ENCODE results near the gene KLHL2.
"Not testable (repeated sequence)": the region's sequence is repeated elsewhere in the genome, so short reads cannot be mapped to it uniquely, and the experiment has no call there.

KLHL2 gene

DNA sequence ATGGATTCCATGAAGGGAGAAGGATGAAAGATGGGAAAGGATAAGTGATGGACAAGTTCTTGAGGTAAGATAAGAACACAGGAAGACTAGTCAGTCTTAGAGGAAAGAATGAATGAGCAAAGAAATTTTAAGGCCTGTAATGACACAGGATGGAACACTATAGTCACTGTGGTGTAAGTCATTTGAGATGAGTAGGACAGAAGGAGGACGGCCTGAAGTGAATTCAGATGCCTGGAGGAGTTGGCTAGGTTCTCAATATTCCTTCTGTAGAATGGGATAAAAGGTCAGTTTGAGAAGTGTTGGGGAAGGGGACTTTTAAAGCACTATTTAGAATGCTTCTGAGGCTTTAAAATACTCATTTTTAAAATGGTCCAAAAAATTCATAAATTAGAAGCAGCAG lies 124.0 kb downstream of the KLHL2 start:
- peak; percentile 28 for DNase-seq

GRCh38 chr4:165331823-165332222 lies 124.5 kb downstream of the KLHL2 start:
- DNase-seq: no peak

- no peak for DNase-seq
These were observed 125.1 kb downstream of the KLHL2 start for GRCh38 chr4:165332502-165332901.

DNA sequence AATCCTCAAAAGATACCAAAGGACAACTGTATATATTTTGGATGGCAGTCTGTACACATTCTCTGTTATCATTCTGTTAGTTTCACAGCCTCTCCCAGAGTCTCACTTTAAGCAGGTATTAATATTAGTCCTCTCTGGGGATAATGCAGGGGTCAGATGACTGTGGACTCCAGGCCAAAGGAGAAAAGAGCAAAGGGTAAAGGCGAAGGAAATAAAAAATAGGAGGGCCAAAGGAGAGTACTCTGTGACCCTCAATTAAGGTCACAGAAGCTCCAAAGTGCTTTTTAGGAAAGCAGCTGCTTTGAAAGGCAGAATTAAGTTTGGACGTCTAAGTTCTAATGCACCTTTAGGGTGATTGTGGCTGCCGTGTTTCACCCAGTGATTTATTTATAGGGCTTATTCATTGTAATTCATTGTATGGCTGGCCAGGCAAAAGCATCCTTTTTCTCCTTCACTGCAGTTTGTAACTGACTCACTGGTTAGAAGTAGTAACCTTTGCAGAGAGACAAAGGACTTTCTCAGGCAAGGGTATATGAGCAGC lies 127.9 kb downstream of the KLHL2 start:
- no peak for DNase-seq

DNA sequence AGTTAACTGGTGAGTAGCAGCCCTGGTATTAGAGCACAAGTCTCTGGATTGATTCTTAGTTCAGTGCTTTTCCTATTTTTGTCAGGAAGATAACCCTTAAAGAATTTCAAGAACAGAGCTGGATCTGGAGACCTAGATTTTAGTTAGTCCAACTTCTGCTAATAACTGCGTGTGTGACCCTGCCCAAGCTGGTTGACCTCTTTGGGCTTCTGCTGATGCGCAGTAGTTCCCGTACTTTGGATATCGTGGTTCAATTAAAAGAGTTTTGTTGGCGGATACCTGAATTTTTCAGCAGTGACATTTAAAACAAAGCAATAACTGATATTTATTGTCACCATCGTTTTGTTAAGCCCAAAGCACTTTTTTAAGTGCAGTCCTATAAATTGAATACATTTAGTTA lies 129.4 kb downstream of the KLHL2 start:
- no peak for DNase-seq

DNA sequence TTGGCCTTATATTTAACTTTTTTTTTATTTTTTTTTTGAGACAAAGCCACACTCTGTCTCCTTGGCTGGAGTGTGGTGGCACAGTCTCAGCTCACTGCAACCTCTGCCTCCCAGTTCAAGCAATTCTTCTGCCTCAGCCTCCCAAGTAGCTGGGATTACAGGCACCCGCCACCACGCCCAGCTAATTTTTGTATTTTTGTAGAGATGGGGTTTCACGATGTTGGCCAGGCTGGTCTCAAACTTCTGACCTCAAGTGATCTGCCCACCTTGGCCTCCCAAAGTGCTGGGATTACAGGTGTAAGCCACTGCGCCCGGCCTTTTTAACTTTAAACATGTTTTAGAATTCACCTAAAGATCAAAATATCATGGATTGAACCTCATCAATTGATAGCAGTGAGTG lies 135.0 kb downstream of the KLHL2 start:
- not testable (repeated sequence) for DNase-seq

DNA sequence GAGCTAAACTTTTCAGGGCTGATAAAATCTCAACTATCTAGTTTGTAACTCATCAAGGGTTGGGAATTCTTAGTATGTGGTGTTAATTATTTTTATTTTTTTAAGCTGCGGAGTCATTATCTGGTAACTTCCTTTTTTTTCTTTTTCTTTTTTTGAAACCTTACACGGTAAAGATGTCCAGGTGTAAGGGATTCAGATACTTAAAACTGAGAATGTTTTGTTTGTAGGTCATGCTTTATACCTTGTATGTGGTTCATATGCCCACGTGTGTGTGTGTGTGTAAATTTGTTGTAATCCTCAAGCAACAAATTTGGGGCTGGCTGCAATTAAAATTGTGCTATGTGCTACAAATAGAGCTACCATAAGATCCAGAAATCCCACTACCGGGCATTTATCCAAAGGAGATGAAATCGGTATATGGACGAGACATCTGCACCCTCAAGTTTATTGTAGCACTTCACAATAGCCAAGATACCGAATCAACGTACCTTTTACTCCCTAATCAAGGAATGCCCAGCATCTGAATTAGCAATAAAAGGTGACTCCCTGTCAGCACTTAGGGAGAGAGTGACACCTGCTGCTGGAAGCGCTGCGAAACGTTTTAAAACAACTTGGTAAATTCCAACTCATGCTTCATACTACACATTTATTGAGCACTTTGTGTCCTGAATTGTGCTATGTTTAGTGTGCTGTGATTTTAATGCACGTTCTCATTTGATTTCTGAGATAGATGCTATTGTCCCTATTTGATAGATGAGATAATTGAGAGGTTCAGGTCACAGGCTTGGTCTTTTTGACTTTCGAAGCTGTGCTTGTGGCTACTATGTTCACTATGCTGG lies 136.2 kb downstream of the KLHL2 start:
- DNase-seq: peak; percentile 28

DNA sequence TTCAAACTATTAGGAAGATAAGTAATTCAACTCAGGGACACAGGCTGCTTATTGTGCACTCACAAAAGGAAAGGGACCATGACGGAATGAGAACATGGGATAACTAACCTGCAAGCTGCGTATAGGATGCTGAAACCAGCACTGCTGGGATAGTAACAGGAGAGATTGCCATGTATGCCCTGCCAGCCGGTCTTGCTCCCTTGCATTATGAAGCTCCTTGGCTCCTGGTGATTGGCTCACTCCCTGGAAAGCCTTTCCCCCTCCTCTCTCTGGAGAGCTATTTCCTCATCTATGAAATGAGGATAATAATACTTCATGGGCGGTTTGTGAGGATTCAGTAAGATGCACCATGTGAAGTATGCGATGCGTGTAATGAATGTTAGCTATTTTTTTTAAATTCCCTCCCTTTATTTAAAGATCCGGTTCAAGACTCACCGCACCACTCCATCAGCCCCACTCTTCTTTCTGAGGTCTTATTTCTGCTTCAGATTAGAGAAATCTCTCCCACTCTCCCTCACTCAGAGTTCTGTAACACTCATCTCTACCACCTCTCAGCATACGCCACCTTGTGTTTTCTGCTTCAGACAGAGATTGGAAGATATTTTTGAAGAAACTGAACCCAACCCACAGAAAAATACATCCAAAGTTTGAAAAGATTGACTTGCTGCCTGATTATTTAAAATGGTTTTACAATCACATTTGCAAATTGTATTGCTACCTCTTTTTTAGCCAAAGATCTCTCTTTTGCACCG lies 138.5 kb downstream of the KLHL2 start:
- no peak for DNase-seq

DNA sequence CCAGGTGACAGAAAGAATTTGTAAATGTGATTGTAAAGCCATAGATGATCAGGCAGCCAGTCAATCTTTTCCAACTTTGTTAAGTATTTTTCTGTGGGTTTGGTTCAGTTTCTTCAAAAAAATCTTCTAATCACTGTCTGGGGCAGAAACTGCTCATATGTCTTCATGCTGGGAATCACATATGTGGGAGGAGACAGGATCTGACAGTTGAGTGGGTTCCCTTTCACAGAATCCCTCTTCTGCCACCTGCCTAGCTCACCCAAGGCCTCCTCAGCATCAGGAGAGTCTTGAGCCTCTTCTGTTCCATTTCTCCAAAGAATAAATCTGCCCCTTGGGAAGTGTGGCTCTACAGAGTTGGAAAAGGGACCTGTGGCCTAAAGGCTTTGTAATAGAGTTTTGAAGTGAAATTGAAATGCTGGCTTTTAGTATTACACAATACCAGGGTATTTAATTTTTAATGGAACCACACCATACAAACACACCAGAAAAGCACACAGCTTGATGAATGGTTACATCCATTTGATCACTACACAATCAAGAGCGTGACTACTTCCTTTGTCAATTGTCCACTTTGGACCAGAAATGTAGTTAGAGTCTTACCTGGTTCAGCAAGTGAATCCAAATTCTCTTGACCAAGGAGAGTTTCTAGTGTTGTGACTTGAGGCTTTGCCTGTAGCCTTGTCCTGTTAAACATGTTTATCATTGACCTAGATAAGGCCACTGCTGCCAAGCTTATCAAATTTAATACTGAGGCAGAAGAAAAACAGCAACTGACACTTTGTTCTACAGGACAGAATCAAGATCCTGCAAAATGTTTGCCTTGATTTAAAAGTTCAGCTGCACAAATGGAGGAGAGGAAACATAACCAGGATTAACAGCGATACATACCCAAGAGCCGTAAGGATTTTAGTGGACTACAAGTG lies 140.5 kb downstream of the KLHL2 start:
- DNase-seq: no peak

GRCh38 chr4:165351359-165352130 lies 144.2 kb downstream of the KLHL2 start:
- DNase-seq: no peak

GRCh38 chr4:165355900-165356300 lies 148.5 kb downstream of the KLHL2 start:
- peak; percentile 52 for DNase-seq

DNA sequence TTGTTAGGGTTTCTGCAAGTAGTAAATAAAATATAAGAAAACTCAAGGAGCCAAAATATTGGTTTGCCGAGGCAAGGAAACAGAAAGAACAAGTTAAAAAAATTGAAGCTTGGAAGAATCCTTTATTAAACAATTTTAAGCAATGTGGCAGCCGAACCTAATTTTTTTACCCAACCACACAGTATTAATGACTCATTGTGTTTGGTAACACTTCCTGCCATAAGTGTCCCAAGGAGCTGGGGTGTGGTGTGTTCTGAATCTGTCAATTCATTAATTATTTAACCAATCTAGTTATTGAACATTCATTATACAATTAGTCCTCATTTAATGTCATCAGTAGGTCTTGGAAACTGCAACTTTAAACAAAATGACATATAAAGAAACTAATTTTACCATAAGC lies 152.1 kb downstream of the KLHL2 start:
- DNase-seq: peak; percentile 63

GRCh38 chr4:165360041-165360695 lies 152.8 kb downstream of the KLHL2 start:
- DNase-seq: peak; percentile 69

GRCh38 chr4:165360985-165361670 lies 153.8 kb downstream of the KLHL2 start:
- DNase-seq: no peak

- DNase-seq: no peak
These were observed 154.4 kb downstream of the KLHL2 start for GRCh38 chr4:165361810-165362209.

DNA sequence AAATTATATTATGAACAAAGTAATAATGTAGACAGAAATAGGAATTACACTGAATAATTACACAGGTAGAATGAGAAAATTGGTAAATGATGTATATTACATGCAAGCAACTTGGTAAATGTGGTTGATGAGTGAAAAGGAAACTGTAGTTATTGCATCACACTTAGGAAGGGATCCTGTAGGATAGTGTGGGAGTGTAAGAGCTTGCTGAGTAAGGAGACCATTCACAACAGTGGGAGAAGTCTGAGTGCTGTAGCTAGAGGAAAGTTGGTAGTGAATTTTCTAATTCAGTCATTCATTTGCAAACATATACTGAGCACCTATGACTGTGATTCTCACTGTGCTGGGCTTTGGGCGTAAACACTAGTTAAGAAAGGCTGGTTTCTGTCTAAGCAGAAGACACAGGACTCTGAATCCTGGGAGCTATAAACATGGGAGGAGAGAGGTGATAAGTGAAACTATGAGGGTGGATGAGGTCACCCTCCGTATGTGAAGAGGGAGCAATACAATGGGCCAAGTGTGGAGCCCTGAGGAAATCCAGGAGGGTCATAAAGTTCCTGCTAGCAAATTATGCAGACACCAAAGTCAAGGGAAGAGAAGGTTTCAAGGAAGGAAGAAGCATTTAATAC lies 157.2 kb downstream of the KLHL2 start:
- DNase-seq: peak; percentile 30

GRCh38 chr4:165367040-165367439 lies 159.7 kb downstream of the KLHL2 start:
- DNase-seq: no peak

- no peak for DNase-seq
These were observed 160.8 kb downstream of the KLHL2 start for GRCh38 chr4:165368114-165368513.

- DNase-seq: no peak
These were observed 161.2 kb downstream of the KLHL2 start for GRCh38 chr4:165368567-165368966.

- DNase-seq: no peak
These were observed 162.2 kb downstream of the KLHL2 start for GRCh38 chr4:165369522-165369921.
